ENCODE data around the gene FOXD4L1. TPM values are rescaled to one million over a fixed set of nuclear protein-coding genes. Genes with fewer than 3 reads are reported as not detected.

Gene FOXD4L1
- 0.12 TPM for total RNA-seq

GRCh38 chr2:113498365-113498764, at the start of gene FOXD4L1:
TSS of gene FOXD4L1 (plus strand) at chr2:113498665. CDS start at chr2:113499257, 592 bp downstream.

Other genes starting within 250 kb of the FOXD4L1 start
- gene PAX8, start 219.7 kb upstream of the FOXD4L1 start, total RNA-seq, result 178 TPM
- 43.4 TPM for gene ZNG1B, start 61.0 kb upstream of the FOXD4L1 start, total RNA-seq
- gene RABL2A, start 128.6 kb downstream of the FOXD4L1 start, total RNA-seq, result 18.6 TPM